ENCODE measurements around the gene FAM131B. TPM values are rescaled to one million over a fixed set of nuclear protein-coding genes. Genes with fewer than 3 reads are reported as not detected.

Gene FAM131B
- polyA plus RNA-seq, 1 donor (not counting 4 experiments of a cell fraction or from before 2014, with no cell fraction given) = 0.21 TPM

- peaks cover 8% of the 10 kb centered on the region for H4K20me1 ChIP-seq (ENCODE audit: control insufficient read depth, extremely low read depth, insufficient read depth, low read length)
- no peaks in the 10 kb centered on the region for H3K9me1 ChIP-seq (ENCODE audit: control insufficient read depth, extremely low read depth, insufficient read depth, low read length)
- H2AFZ ChIP-seq (ENCODE audit: control insufficient read depth, low read length) = no peak overlapping the region
- H3K27me3 ChIP-seq (ENCODE audit: control insufficient read depth, extremely low read depth, insufficient read depth, low read length) = no peaks in the 10 kb centered on the region
- no peak for FAIRE-seq
- no peak overlapping the region for H3K27ac ChIP-seq (ENCODE audit: control insufficient read depth, insufficient read depth, low read length)
- no peak overlapping the region for H3K4me2 ChIP-seq (ENCODE audit: control insufficient read depth, extremely low read depth, insufficient read depth, low read depth, low read length)
- H3K9me3 ChIP-seq (ENCODE audit: control insufficient read depth, low read depth, low read length) = no peaks in the 10 kb centered on the region
- DNase-seq (ENCODE audit: low read depth, low spot score) = no peak
- H3K36me3 ChIP-seq (ENCODE audit: control insufficient read depth in 2 of 2, extremely low read depth in 1 of 2, insufficient read depth in 2 of 2, low read length in 2 of 2) = peaks cover 31 to 32% of the 10 kb centered on the region in 2 experiments
- TF ChIP-seq CTCF (optimal IDR thresholded peaks at IDR 0.05 in 1 of 3, IDR thresholded peaks at IDR 0.05 in 1 of 3, conservative IDR thresholded peaks at IDR 0.05 in 1 of 3; ENCODE audit: extremely low read depth in 1 of 3, insufficient read depth in 2 of 3, low read length in 3 of 3) (no peak), EZH2 (IDR thresholded peaks at IDR 0.05; ENCODE audit: low read length) (no peak)
- no peak overlapping the region for H3K4me3 ChIP-seq (ENCODE audit: control insufficient read depth in 2 of 3, extremely low read depth in 1 of 3, insufficient read depth in 2 of 3, low read depth in 1 of 3, low read length in 3 of 3)
- peaks cover 4% of the 10 kb centered on the region for H3K4me1 ChIP-seq (ENCODE audit: control insufficient read depth, extremely low read depth, insufficient read depth, low read length)
- H3K79me2 ChIP-seq (ENCODE audit: control insufficient read depth, insufficient read depth, low read length) = no peaks in the 10 kb centered on the region
- H3K9ac ChIP-seq (ENCODE audit: control insufficient read depth, extremely low read depth, insufficient read depth, low read length) = no peak overlapping the region
- dilution Hi-C loops (cut with MboI; ENCODE audit: extremely low pct_ligation_motif_present, low sequenced_read_pairs) = no loop called here
Observed at GRCh38 chr7:143396182-143396581, 33.7 kb upstream of the FAM131B start.

- H3K4me1 ChIP-seq (ENCODE audit: control insufficient read depth, extremely low read depth, insufficient read depth, low read length) = peaks cover 4% of the 10 kb centered on the region
- TF ChIP-seq CTCF (optimal IDR thresholded peaks at IDR 0.05 in 1 of 3, IDR thresholded peaks at IDR 0.05 in 1 of 3, conservative IDR thresholded peaks at IDR 0.05 in 1 of 3; ENCODE audit: extremely low read depth in 1 of 3, insufficient read depth in 2 of 3, low read length in 3 of 3) = peak in 2 of 3 experiments; percentile 19 to 25
- TF ChIP-seq EZH2 (IDR thresholded peaks at IDR 0.05; ENCODE audit: low read length) = no peak
- no peaks in the 10 kb centered on the region for H3K9me3 ChIP-seq (ENCODE audit: control insufficient read depth, low read depth, low read length)
- no peak overlapping the region for H3K4me2 ChIP-seq (ENCODE audit: control insufficient read depth, extremely low read depth, insufficient read depth, low read depth, low read length)
- FAIRE-seq = no peak
- no peaks in the 10 kb centered on the region for H3K79me2 ChIP-seq (ENCODE audit: control insufficient read depth, insufficient read depth, low read length)
- H3K4me3 ChIP-seq (ENCODE audit: control insufficient read depth in 2 of 3, extremely low read depth in 1 of 3, insufficient read depth in 2 of 3, low read depth in 1 of 3, low read length in 3 of 3) = no peak overlapping the region
- H4K20me1 ChIP-seq (ENCODE audit: control insufficient read depth, extremely low read depth, insufficient read depth, low read length) = peaks cover 8% of the 10 kb centered on the region
- DNase-seq (ENCODE audit: low read depth, low spot score) = no peak
- no peaks in the 10 kb centered on the region for H3K9me1 ChIP-seq (ENCODE audit: control insufficient read depth, extremely low read depth, insufficient read depth, low read length)
- dilution Hi-C loops (cut with MboI; ENCODE audit: extremely low pct_ligation_motif_present, low sequenced_read_pairs) = no loop called here
- no peak overlapping the region for H3K9ac ChIP-seq (ENCODE audit: control insufficient read depth, extremely low read depth, insufficient read depth, low read length)
- H3K27me3 ChIP-seq (ENCODE audit: control insufficient read depth, extremely low read depth, insufficient read depth, low read length) = no peaks in the 10 kb centered on the region
- no peak overlapping the region for H3K27ac ChIP-seq (ENCODE audit: control insufficient read depth, insufficient read depth, low read length)
- H2AFZ ChIP-seq (ENCODE audit: control insufficient read depth, low read length) = no peak overlapping the region
- peaks cover 33 to 35% of the 10 kb centered on the region in 2 experiments for H3K36me3 ChIP-seq (ENCODE audit: control insufficient read depth in 2 of 2, extremely low read depth in 1 of 2, insufficient read depth in 2 of 2, low read length in 2 of 2)
Observed at GRCh38 chr7:143395187-143396149, 33.0 kb upstream of the FAM131B start.
